Neural crest cell (in vitro differentiated cells): Measurements from ENCODE around the gene ARID5B. TPM values are rescaled to one million over a fixed set of nuclear protein-coding genes. Genes with fewer than 3 reads are reported as not detected.

Experiments
- DNase-seq: peaks from one replicate; pipeline ENCODE4 v3.0.0; 2021; ENCODE audit warnings: low read depth, mixed read lengths, low spot score
- H3K27ac Mint-ChIP-seq: one replicate; pipeline ENCODE4 v1.8.0; 2021; ENCODE audit warnings: mild to moderate bottlenecking, mixed read lengths; ENCODE audit not compliant: unreplicated experiment
- H3K27me3 Mint-ChIP-seq: 2 replicates; pipeline ENCODE4 v1.8.0; 2021; ENCODE audit warnings: low read depth, mild to moderate bottlenecking, mixed read lengths
- H3K36me3 Mint-ChIP-seq: 2 replicates; pipeline ENCODE4 v1.8.0; 2021; ENCODE audit warnings: low read depth, mild to moderate bottlenecking, mixed read lengths
- H3K4me1 Mint-ChIP-seq: 2 replicates; pipeline ENCODE4 v1.8.0; 2021; ENCODE audit warnings: mixed read lengths
- H3K4me3 Mint-ChIP-seq: one replicate; pipeline ENCODE4 v1.8.0; 2021; ENCODE audit warnings: mild to moderate bottlenecking, mixed read lengths
- H3K9me3 Mint-ChIP-seq: 2 replicates; pipeline ENCODE4 v1.8.0; 2021; ENCODE audit warnings: mixed read lengths
- CTCF ChIP-seq: fragments of 200-600 bp; sonication (generic); conservative IDR thresholded peaks from 2 replicates; pipeline ENCODE4 v1.5.0; 2021; ENCODE audit warnings: antibody characterized with exemption, mild to moderate bottlenecking
- total RNA-seq: library from RNA; stranded (reverse); gene quantifications from 2 replicates; pipeline ENCODE4 v1.2.1, GENCODE V29; 2021

The ARID5B gene
- total RNA-seq, 1 donor from 2014 or later = 10.4 TPM

GRCh38 chr10:62068464-62068863, 167.0 kb downstream of the ARID5B start:
- Mint-ChIP-seq H3K27ac (peak overlapping the region; percentile 75), H3K36me3 (peaks cover 24% of the 10 kb centered on the region), H3K9me3 (peaks cover 2% of the 10 kb centered on the region), H3K4me3 (no peak overlapping the region), H3K27me3 (no peaks in the 10 kb centered on the region), H3K4me1 (peaks cover 34% of the 10 kb centered on the region)
- DNase-seq = no peak
- no peak for TF ChIP-seq CTCF

GRCh38 chr10:62069452-62070178, 168.1 kb downstream of the ARID5B start:
- Mint-ChIP-seq H3K27ac (no peak overlapping the region), H3K9me3 (peaks cover 2% of the 10 kb centered on the region), H3K4me1 (peaks cover 44% of the 10 kb centered on the region), H3K4me3 (peak overlapping the region; percentile 44), H3K36me3 (peaks cover 18% of the 10 kb centered on the region), H3K27me3 (no peaks in the 10 kb centered on the region)
- no peak for TF ChIP-seq CTCF
- no peak for DNase-seq

- Mint-ChIP-seq H3K4me1 (peaks cover 57% of the 10 kb centered on the region), H3K9me3 (peaks cover 2% of the 10 kb centered on the region), H3K4me3 (no peak overlapping the region)
These were observed 170.4 kb downstream of the ARID5B start for GRCh38 chr10:62071846-62072281.

GRCh38 chr10:62072901-62073300, 171.4 kb downstream of the ARID5B start:
- H3K27me3 Mint-ChIP-seq = no peaks in the 10 kb centered on the region
- H3K36me3 Mint-ChIP-seq = peaks cover 16% of the 10 kb centered on the region
- H3K4me3 Mint-ChIP-seq = peak overlapping the region; percentile 8
- no peak overlapping the region for H3K27ac Mint-ChIP-seq
- no peak for DNase-seq
- peaks cover 2% of the 10 kb centered on the region for H3K9me3 Mint-ChIP-seq
- H3K4me1 Mint-ChIP-seq = peaks cover 68% of the 10 kb centered on the region
- no peak for TF ChIP-seq CTCF

More at GRCh38 chr10:62071846-62072281, 170.4 kb downstream of the ARID5B start:
- H3K36me3 Mint-ChIP-seq = peaks cover 16% of the 10 kb centered on the region
- DNase-seq = no peak
- TF ChIP-seq CTCF = no peak
- H3K27ac Mint-ChIP-seq = no peak overlapping the region
- H3K27me3 Mint-ChIP-seq = no peaks in the 10 kb centered on the region

- H3K9me3 Mint-ChIP-seq = peaks cover 3% of the 10 kb centered on the region
- H3K36me3 Mint-ChIP-seq = peaks cover 16% of the 10 kb centered on the region
- DNase-seq = no peak
- H3K4me3 Mint-ChIP-seq = peak overlapping the region; percentile 8
- no peak for TF ChIP-seq CTCF
- H3K27ac Mint-ChIP-seq = no peak overlapping the region
- peaks cover 69% of the 10 kb centered on the region for H3K4me1 Mint-ChIP-seq
- no peaks in the 10 kb centered on the region for H3K27me3 Mint-ChIP-seq
These were observed 171.9 kb downstream of the ARID5B start for GRCh38 chr10:62073429-62073828.
